Effector CD4-positive, alpha-beta T cell (primary cell): ENCODE results near the gene DGCR6.
"Not testable (repeated sequence)": the region's sequence is repeated elsewhere in the genome, so short reads cannot be mapped to it uniquely, and the experiment has no call there.

Experiments used
- DNase-seq: peaks from one replicate; pipeline ENCODE4 v3.0.0-alpha.2; 2020

DGCR6 gene

GRCh38 chr22:18961201-18961600 is 55.1 kb downstream of the DGCR6 start:
- DNase-seq = not testable (repeated sequence)
